HG02840 (cell line): ENCODE measurements around the gene AUTS2.

Source experiments
- ATAC-seq: cut with Tn5 transposase; IDR thresholded peaks from one replicate; pipeline ENCODE4 v1.9.1; 2021; ENCODE audit warnings: mild to moderate bottlenecking, moderate library complexity, moderate number of reproducible peaks; ENCODE audit not compliant: unreplicated experiment, low FRiP score

The AUTS2 gene

GRCh38 chr7:69749372-69749979 is 151.2 kb downstream of the AUTS2 start:
- no peak for ATAC-seq

- ATAC-seq, result no peak
These were observed 151.7 kb downstream of the AUTS2 start for GRCh38 chr7:69749994-69750393.

GRCh38 chr7:69751026-69751425 is 152.8 kb downstream of the AUTS2 start:
- ATAC-seq, result no peak

GRCh38 chr7:69753981-69754380 is 155.7 kb downstream of the AUTS2 start:
- ATAC-seq, result no peak

- no peak for ATAC-seq
These were observed 156.2 kb downstream of the AUTS2 start for GRCh38 chr7:69754476-69754875.

- ATAC-seq, result no peak
These were observed 158.0 kb downstream of the AUTS2 start for GRCh38 chr7:69756235-69756634.

- no peak for ATAC-seq
These were observed 159.3 kb downstream of the AUTS2 start for GRCh38 chr7:69757528-69757927.

GRCh38 chr7:69757981-69758430 is 159.7 kb downstream of the AUTS2 start:
- ATAC-seq, result no peak

GRCh38 chr7:69759373-69759772 is 161.1 kb downstream of the AUTS2 start:
- no peak for ATAC-seq

- ATAC-seq, result no peak
These were observed 163.1 kb downstream of the AUTS2 start for GRCh38 chr7:69761290-69761922.

GRCh38 chr7:69762821-69763352 is 164.6 kb downstream of the AUTS2 start:
- ATAC-seq, result no peak

- ATAC-seq, result no peak
These were observed 165.2 kb downstream of the AUTS2 start for GRCh38 chr7:69763513-69763912.

- no peak for ATAC-seq
These were observed 165.9 kb downstream of the AUTS2 start for GRCh38 chr7:69764147-69764546.

GRCh38 chr7:69764681-69765080 is 166.4 kb downstream of the AUTS2 start:
- no peak for ATAC-seq

GRCh38 chr7:69765879-69766278 is 167.6 kb downstream of the AUTS2 start:
- ATAC-seq, result no peak

GRCh38 chr7:69768986-69769595 is 170.8 kb downstream of the AUTS2 start:
- no peak for ATAC-seq

- ATAC-seq, result no peak
These were observed 171.6 kb downstream of the AUTS2 start for GRCh38 chr7:69769826-69770225.

GRCh38 chr7:69770613-69771012 is 172.3 kb downstream of the AUTS2 start:
- ATAC-seq, result no peak

GRCh38 chr7:69772718-69773436 is 174.6 kb downstream of the AUTS2 start:
- no peak for ATAC-seq

GRCh38 chr7:69773535-69774225 is 175.4 kb downstream of the AUTS2 start:
- ATAC-seq, result no peak
